ENCODE results near the gene FBXW4.
"Not testable (repeated sequence)": the region's sequence is repeated elsewhere in the genome, so short reads cannot be mapped to it uniquely, and the experiment has no call there.

The FBXW4 gene

GRCh38 chr10:101653536-101653935, 41.4 kb downstream of the FBXW4 start:
- DNase-seq (ENCODE audit: low spot score): no peak

DNA sequence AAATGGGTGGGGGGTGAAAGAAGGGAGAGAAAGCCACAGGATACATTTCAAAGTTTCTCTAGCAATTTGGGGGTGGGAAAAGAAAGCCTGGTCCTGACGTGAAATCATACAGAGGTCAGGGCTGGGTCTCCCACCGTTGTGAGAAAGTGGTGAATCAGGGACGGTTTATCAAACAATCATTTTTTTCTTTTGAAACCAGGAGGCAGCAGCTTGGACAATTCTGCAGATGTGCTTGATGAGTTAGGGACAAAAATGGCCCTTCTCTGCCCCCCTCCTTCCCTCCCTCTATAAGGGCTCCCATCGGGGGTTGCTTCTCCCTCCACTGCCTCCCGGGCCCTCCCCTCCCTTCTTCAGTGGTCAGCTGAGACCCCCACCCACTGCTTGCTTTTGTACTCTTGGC, 43.6 kb downstream of the FBXW4 start:
- DNase-seq (ENCODE audit: low spot score): no peak

DNA sequence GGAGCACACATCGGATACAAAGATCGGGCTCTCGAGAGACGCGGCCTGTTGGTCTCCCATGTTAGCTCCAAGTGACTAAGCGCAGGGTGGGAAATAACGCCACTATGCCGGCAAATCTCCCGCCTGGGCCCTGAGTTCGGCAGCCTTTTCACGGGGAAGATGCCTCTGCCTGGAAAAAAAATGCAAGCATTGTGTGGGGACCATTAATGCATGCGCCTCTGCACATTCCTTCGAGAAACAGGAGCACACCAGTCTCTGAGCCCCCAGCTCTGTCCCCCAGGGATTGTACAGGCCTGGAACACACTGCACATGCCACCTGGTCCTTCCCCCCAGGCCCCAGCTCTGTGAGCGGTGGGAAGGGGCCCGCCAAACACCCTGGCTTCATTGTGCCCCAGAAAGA, 44.1 kb downstream of the FBXW4 start:
- peak; percentile 55 for DNase-seq (ENCODE audit: low spot score)

DNA sequence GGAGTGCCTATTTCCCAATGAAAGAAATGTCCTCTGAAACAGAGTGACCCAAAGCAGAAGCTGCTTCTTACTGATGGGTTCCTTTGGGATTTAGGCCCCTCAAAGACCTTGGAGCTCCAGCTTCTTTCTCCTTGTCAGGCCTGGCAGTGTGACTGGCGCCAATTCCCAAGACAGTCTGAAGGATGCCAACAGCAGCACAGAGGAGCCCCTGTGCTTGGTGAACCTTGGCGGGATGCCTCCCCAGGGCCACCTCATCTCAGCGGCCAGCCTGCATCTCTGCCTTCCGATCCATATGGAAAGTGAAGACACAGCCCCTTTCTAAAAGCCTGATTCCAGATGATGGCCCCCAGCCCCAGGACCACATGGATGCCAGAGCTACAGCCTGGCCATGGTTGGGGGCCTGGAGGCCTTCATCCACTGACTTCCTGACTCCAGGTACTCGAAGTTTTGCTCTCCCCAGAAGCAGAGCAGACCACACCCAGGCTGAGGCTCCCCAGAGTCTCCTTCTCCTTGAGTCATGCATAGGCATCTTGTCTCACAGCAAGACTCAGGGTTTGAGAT, 45.4 kb downstream of the FBXW4 start:
- no peak for DNase-seq (ENCODE audit: low spot score)

DNA sequence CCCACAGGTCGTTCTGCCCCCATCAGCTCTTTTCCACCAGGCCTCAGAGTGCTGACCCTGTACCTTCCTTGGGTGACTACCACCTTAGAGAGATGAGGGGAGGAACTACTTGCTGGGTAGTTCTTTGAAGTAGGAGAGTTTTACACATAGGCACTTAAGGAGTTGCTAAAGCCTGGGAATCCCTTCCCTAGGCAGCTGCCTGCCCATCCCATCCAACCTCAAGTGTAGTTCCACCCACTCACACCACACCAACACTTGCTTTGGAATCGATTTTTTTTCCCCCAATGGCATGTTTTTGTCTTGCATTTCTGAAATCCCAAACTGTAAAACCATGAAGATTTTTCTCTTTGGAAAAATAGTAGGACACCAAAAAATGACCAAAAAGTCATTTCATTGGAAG, 47.7 kb downstream of the FBXW4 start:
- DNase-seq (ENCODE audit: low spot score): no peak

GRCh38 chr10:101646364-101646763, 48.6 kb downstream of the FBXW4 start:
- no peak for DNase-seq (ENCODE audit: low spot score)

GRCh38 chr10:101645659-101646058, 49.3 kb downstream of the FBXW4 start:
- no peak for DNase-seq (ENCODE audit: low spot score)

- DNase-seq (ENCODE audit: low spot score): no peak
These were observed 51.0 kb downstream of the FBXW4 start for GRCh38 chr10:101644002-101644401.

- DNase-seq (ENCODE audit: low spot score): no peak
These were observed 51.4 kb downstream of the FBXW4 start for GRCh38 chr10:101643546-101643945.

DNA sequence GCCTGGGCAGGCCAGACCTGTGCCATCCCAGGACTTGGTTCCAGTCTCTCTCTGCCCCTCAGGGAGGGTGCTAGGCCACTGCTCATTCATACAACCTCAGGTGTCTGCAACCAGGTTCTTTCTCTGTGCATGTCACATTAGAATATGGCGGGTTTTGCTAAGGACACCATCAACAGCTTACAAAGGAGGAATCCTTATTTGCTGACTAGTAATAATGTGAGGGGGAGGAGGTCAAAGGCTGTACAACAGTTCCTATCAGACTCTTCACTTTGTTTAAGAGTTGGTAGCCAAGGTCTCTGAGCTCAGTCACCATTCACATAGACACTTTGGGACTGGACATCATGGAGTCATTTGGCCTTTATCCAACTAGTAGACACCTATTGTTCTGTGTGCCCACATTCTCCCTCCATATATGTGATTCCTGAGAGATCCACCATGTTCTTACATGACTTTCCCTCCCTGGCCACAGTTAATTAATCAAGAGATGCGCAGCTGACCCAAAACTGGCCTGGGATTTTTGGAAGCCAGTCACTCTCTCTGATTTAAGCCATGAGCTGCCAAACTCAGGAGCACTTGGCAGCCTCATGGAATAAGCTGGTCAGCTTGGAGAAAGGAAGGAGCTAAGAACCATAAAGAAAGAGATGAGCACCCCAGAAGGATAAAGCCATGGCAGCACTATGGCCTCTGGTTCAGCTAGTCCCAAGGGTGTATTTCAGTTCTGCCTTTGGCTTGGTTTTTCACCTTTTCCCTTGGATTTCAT, 55.6 kb downstream of the FBXW4 start:
- DNase-seq (ENCODE audit: low spot score): no peak

- not testable (repeated sequence) for DNase-seq (ENCODE audit: low spot score)
These were observed 61.5 kb downstream of the FBXW4 start for GRCh38 chr10:101633510-101633909.

- no peak for DNase-seq (ENCODE audit: low spot score)
These were observed 63.0 kb downstream of the FBXW4 start for GRCh38 chr10:101631821-101632475.

- DNase-seq (ENCODE audit: low spot score): no peak
These were observed 64.4 kb downstream of the FBXW4 start for GRCh38 chr10:101630633-101630920.

GRCh38 chr10:101629837-101630632, 64.9 kb downstream of the FBXW4 start:
- no peak for DNase-seq (ENCODE audit: low spot score)

DNA sequence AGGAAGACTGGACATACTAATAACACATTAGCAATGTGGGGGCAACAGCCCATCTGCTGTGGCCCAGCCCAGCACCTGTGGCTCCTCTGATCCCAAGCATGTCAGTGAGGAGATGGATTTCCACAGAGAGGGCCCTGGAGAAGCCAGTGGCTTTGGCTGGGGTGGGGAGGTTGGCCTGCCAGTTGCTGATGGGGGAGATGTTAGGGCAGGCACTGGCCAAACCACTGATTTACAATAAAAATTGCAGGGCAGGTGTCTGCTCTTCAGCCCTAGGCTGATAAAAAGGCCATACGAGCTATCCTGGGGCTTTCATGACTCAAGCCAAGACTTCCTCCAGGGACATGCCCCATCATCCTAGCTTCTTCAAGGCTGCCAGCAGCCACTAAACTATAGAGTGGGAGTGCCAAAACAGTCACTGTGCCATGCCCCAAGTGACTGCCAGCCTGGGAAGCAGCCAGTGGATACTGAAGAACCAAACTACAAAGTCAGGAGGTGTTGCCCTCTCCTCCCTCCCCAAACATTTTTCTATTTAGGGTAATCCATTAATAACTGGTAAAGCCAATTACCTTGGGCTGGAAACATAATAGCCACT, 69.1 kb downstream of the FBXW4 start:
- no peak for DNase-seq (ENCODE audit: low spot score)

DNA sequence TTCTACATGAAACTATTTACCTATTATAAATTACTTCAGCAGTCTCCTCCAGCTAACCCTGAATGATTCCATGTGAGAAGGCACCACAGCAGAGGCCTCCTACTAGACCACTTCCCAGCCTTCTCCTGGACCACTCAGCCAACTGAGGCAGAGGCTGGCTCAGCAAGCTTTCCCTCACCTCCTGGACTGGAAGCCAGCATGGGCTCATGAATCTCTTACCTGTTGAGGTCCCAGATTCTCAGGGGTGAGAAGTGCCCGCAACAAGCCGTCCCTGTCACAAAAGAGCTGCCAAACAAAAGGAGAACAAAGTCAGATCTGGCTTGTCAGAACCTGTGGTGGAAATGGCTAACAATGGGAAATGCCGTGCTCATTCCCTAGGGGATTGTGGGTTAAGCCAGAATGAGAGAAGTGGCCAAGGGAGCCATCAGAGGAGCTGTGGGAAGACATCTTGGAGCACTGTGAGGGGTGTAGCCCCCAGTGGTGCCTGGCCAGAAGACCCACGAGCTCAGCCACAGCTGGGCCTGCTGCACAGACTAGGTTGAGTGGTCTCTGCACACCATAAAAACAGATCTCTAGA, 70.4 kb downstream of the FBXW4 start:
- no peak for DNase-seq (ENCODE audit: low spot score)

GRCh38 chr10:101623528-101623927, 71.4 kb downstream of the FBXW4 start:
- no peak for DNase-seq (ENCODE audit: low spot score)

GRCh38 chr10:101619983-101620382, 75.0 kb downstream of the FBXW4 start:
- peak; percentile 57 for DNase-seq (ENCODE audit: low spot score)

- DNase-seq (ENCODE audit: low spot score): no peak
These were observed 76.1 kb downstream of the FBXW4 start for GRCh38 chr10:101618871-101619270.

DNA sequence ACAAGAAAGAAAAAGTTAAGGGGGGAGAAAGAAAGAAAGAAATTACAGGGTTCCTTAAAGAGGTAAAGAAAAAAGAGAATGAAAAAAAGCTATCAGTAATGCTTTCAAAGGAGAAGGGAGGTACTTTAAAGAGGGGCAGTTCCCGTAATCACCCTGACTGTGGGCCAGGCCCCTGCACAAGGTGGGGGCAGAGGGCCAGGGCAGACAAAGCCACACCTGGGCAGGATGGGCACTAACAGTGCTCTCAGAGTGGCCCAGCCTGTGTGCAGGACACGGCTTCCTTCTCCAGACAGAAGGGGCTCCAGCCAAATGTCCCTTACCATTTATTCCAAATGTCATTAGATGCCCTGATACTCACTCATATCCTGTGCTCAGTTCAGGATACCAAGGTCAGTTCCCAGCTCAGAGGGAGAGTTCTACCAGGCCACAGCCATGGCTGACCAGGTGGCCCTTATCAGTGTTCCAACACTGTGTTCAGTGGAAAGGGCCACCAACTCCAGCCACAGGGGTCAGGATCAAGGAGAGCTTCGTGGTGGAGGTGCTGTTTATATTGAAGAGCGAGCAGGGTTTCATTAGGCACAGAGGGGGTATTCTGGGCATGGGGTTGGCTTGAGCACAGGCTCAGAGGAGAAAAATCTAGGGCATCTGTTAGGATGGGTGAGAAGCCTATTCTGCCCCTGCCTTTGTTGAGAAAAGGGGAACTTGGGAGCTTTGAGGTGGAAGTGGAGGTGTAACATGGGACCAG, 77.0 kb downstream of the FBXW4 start:
- DNase-seq (ENCODE audit: low spot score): no peak

DNA sequence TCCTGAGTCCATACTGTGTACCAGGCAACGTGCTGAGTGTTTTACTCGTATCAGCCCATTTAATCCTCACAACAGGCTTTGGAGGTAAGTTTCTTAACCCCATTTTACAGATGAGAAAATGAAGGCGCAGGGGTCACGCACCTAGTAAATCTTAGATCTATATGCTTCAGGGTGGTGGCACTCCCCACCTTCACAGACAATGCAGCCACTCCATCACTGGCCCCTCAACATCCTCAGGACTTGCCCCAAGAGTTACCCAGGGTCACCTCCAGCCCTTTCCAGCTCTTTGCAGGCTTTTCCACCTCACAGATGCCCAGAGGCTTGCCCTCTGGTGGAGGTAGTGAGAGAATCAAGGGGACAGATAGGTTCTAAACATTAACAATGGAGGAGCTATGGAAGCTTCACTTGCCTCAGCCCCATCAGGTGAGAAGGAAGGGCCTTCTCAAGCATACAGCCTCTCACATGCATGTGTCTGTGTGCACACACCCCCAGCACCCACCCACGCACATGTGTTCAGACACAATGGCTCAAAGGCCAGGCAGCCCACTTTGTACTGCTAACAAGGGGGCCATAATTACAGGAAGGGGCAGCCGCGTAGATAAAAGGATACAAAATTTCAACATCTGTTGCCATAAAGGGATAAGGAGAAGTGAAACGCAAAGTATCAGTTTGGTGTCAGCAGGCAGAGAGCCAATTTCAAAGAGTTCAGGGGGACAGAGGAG, 77.7 kb downstream of the FBXW4 start:
- no peak for DNase-seq (ENCODE audit: low spot score)

All from ecto neural progenitor cell (in vitro differentiated cells).